ENCODE data around the gene C9orf152.

DNA sequence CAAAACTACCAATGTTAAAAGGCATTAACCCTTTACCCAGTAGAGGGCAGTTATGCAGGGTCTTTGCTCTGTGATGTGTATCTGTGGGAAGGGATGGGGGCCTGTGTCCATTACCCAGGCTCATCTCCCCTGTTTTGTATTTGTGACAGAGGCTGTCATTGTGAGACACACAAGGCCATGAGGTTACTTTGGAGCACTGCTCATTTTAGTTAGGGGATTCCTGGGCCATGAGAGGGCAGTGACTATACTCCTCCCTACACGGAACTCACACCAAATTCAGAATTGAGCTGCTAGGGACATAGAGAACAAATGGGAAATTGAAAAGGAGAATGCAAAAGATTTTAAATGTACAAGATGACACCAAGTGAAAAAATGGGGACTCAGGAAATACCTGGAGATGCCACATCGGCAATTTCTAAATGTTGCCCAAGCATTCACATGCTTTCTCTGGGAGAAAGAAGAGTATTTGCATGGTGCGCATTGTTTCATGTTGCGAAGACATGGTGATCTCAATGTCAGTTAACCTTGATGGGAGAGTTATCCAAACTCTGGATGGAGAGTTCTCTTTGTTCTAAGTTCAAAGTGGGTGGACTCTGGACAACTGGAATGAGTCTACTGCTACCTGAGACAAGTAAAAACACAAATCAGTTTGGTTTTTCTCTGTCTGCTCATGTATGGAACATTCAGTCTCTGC, 32.5 kb downstream of the C9orf152 start:
- TF ChIP-seq CTCF (conservative IDR thresholded peaks at IDR 0.05; ENCODE audit: low read depth, low read length) (no peak), EZH2 (IDR thresholded peaks at IDR 0.05; ENCODE audit: low read length, unreplicated experiment) (no peak)
